GM19395 (cell line): ENCODE results near the gene HOXC13.

Source experiments
- ATAC-seq: cut with Tn5 transposase; IDR thresholded peaks from one replicate; pipeline ENCODE4 v1.9.1; 2021; ENCODE audit warnings: mild to moderate bottlenecking, moderate library complexity; ENCODE audit not compliant: unreplicated experiment

Gene HOXC13

DNA sequence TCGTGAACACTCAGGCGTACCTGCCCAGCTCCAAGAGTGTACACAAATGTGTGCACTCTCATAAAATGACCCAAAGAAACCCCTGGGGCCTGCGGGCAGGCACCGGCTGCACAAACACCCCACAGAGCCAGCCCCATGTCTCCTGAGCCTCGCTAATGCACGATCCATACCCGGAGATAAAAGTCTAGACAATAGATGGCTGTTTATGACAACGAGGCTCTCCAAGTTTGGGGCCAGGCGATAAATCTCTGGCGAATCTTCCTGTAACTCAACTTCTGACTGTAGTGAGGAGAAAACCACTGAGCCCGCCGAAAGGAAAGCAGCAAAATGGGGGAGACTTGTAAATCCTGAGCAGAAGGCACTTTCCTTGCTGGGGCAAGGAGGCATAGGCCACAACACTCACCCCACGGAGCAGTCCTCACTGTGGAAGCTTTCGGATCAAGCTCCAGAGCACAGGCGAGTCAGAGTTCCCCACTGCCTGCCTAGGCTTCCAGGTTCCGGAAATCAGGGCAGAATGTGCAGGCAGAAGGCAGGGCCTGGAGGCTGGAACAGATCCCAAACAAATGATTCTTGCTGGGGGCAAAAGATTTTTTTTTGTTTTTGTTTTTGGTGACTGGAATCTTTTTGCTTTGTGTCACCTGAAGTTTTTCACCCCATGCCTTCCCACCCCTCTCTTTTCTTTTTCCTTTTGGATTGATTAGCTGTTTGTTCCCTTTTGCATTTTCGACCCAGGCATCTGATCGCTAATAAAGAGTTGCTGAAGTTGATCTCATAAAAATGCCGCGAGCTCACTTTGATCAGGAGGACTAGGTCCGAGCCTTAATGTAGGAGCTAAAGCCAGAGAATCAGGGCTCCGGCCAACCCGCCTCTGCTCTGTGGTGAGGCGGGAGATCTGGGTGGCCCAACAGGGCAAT, 29.8 kb downstream of the HOXC13 start:
- no peak for ATAC-seq

DNA sequence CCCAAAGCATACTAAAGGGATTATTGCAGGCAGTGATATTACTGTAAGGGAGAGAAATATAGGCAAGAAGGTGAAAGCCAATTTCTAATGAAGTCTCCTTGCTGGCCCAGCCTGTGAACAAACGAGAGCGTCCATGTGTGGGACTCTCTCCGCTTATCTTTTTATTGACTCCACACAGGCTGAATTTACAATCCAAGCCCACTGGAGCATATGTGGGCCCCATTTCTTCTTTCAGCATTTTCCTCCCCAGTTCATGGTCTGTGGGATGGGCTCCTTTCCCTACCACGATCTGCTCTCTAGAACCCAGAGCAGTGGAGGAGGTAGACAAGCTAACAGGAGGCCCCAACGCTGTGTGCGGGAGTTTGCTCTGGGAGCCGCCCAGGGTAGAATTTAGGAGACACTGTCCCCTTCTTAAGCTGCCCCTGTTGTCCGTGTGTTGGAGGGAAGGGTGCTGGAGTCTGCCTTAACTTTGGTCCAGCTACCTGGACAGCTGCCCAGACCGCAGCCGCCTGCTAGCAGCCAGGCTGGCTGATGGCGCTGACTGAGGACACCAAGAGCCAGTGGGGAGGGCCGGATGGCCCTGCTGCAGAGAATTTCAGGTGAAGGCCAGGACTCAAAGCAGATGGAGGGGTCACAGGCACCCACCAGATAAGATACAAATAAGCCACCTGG, 31.1 kb downstream of the HOXC13 start:
- no peak for ATAC-seq

DNA sequence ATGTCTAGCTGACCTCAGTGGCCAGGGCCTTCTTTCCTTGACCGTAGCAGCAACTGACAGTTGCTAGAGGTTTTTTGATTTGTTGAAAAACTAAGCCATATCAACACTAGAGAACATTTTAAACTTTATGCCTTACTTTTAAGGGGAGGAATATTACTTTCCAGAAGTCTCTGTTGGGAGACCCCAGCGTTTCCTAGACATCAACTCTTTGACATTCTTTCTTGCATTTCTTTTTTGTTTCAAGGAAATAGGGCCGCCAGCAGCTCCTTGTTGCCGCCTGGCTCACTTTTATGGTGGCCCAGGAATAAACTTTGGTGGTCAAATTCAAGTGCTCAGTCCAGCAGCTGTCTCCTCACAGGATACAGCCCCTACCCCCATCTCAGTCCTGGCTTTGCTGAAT, 31.8 kb downstream of the HOXC13 start:
- no peak for ATAC-seq

DNA sequence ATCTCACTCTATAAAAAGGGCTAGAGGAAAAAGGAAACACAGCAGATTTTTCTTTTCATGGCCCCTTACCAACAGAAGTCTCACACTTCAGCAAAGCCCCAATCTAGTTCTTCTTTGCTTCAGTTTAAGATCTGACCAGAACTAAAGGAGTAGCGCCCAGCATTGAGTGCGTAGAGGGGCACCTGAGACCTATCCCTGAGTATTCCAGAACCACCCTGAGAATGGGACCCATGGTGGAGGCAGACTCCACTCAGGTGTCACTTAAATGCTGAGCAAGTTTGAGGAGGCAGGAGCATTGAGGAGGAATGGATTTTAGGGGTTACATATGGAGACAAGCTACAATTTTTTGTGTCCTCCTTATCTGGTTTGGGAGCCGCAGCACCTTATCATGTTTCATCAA, 32.5 kb downstream of the HOXC13 start:
- no peak for ATAC-seq

DNA sequence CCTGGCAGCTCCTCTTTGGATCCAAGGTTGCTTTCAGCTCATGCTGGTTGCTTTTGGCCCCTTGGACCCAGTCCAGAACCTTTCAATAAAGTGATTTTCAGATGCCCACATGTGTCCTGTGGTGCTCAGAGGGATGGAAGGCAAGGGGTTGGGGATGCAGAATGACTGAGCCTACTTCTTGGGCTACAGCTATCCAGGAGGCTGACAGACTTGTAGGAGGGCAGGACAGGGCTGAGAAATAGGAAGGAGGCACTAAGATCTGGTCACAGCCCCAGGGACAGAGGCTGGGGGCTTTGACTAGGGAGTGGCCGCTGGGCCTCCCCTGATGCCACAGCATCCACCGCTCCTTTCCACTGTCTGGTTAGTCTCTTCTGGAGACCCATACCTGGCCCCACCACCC, 33.1 kb downstream of the HOXC13 start:
- ATAC-seq, result no peak

DNA sequence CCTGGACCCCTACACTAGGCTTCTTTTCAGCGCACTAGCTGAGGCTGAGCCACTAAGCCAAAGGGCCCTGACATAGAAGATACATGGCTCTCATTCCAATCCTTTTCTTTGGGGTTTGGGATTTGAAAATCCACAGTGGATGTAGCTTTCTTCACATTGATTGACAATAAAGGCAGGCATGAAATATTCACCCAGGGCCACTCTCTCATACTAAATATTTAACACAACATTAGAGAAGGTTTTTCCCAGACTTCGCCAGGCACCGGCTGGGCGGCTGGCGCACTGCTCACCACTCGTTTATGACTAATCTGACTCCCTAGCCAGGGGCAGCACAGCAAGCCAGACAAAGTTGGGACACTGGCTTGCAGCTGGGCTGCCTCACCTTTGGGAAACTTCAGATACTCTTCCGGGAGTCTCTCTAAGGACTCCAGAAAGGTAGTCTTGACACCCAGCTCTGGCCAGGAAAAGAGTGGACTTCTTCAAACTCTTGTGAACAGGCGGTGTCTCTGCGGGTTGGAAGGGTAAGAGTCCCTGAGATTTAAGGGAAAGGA, 33.6 kb downstream of the HOXC13 start:
- no peak for ATAC-seq

DNA sequence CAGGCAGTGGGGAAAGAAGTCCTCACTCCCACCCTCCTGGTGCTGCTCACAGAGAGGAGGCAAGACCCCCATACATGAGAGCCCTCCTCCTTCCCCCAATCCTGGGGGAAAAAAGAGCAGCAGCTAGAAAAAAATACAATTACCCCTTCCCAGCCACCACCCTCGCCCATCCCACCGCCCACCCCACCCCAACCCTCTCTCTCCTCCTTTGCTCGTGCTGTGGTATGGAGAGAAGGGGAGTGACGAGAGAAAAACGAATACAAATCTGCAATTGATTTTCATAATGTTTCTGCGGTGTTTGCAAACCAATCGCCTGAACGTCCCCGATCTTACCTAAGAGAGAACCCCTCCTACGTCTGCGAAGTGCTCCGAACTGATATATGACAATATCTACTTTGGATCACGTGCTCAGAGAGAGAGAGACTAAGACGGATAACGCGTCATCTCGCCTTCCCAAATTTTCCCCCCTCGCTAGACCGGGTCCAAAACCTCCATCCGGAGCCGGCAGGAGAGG, 34.1 kb downstream of the HOXC13 start, which contains the start of gene HOXC11:
HOXC11 (plus strand) TSS at position 405 of the 514 bp plus-strand sequence. CDS start 116 bp downstream, outside the sequence.
- ATAC-seq, result no peak

DNA sequence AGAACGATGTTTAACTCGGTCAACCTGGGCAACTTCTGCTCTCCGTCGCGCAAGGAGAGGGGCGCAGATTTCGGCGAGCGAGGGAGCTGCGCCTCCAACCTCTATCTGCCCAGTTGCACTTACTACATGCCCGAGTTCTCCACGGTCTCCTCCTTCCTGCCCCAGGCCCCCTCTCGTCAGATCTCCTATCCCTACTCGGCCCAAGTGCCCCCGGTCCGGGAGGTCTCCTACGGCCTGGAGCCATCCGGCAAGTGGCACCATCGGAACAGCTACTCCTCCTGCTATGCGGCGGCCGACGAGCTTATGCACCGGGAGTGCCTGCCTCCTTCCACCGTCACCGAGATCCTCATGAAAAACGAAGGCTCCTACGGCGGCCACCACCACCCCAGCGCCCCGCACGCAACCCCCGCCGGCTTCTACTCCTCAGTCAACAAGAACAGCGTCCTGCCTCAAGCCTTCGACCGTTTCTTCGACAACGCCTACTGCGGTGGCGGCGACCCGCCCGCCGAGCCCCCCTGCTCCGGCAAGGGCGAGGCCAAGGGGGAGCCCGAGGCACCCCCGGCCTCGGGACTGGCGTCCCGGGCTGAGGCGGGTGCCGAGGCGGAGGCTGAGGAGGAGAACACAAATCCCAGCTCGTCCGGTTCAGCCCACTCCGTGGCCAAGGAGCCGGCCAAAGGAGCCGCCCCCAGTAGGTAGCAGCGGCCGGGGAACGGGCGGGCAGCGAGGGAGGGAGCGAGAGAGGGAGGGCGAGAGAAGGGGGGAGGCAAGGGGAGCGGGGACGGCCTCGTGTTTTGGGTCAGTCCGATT, 34.8 kb downstream of the HOXC13 start:
- no peak for ATAC-seq

DNA sequence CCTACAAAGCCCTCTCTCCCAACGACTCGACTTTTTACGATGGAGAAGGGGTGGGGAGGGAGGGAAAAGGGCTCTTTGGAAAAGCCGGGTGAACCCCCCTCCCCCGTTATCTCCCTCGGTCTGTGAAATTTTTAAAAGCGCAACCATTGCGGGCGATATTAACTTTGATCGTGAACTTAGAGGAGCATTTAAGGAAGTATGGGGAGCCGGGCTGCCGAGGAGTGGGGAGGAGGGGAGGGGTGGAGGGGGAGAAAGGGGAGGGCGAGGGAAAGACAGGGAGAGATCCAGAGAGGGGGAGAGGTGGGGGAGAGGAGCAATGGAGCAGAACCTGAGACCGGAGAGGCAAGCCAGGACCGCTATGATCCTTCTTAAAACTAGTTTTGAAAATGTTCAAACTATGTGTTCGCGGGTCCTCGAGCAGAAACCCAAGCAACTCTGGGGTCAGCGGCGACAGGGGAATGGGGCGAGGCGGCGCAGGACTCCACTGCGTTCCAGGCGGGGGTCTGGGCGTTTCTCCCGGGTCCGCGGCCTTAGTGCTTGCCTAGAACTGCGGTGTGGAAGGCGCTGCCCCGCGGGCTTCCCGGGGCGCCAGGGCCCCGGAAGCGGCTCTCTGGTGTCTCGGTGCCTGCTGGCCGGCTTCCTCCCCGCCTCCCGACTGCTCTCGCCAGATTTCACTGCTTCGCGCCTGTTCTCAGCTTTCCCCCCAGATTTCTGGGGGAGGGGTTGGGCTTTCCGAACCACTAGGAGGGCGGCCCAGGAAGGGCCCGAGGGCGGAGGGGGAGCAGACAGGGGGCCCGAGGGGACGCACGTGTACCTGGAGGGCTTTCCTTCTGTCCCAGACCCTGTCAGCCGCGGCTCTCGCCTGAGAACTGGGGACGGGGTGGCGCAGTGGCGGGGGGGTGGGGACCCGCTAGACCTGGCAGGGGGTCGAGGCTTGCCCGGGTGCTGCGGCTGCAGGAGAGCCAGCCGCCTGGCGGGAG, 35.7 kb downstream of the HOXC13 start, which contains the start of gene HOTAIR:
HOTAIR (minus strand) TSS at position 871 of the 980 bp plus-strand sequence.
- no peak for ATAC-seq

DNA sequence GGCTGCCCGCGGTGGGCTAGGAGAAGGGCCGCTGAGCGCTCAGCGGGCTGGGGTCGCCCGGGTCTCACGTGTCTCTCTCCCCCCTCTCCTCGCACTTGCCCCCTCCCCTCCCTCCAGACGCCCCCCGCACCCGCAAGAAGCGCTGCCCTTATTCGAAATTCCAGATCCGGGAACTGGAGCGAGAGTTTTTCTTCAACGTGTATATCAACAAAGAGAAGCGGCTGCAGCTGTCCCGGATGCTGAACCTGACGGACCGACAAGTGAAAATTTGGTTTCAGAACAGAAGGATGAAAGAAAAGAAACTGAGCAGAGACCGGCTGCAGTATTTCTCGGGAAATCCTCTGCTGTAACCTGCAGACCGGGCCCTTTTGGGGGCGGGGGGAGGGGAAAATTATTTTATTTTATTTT, 36.4 kb downstream of the HOXC13 start:
- no peak for ATAC-seq

DNA sequence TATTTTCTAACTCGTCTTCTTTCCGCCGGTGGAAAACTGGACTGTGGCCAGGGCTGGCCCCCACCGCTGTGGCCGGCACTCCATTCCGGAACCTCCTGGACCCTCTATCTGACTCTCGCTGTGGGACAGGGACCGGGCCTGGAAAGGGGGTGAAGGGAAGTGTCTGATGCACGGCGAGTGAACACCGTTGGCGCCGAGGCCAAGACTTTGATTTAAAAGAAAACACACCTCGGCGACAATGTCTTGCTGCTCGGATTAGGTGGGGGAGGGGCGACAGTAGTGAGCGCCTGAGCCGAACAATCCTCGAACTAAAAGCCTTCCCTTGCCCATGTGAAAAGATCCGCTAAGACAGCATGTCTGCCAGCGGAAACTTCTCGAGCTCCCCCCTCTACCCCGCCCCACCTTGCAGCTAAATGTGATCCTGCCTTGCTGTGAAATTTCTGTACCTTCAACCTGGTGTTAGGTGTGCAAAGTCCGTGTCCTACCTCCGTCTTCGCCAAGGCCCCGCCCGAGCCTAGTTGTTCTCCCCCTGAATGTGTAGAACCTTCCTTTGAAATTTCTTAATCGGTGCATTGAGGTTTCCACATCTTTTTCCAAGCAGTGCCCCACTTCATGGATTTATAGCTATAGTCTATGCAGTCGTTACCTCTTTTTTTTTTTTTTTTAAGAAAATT, 37.0 kb downstream of the HOXC13 start:
- no peak for ATAC-seq

DNA sequence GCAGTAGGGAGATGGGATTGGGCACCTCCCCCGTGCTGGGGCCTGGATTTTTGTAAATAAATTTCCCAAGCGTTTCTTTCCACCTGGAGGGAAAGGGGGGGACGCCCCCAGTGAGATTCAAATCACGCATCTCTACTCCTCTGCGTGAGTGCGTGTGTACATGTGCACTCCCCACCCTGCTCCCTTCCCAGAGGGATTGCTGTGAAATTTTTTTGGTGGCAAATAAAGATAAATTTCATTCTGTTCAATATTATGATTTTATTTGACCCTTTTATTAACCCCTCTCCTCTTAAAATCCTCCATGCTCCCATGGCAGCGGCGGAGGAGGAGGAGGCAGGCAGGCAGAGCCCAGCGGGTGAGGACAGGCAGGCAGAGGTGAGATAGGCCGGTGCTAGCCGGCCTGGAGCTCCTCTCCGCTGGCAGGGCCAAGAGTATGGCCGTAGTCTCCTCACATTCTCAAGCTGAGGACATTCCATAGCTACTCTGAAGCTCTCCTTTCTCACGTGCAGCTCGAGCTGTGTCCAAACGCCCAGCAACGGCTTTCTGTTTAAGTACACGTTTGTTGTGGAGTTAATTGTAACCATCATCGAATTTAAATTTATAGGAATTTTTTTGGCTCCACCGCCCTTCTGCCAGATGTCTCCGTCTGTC, 37.7 kb downstream of the HOXC13 start:
- ATAC-seq, result no peak

DNA sequence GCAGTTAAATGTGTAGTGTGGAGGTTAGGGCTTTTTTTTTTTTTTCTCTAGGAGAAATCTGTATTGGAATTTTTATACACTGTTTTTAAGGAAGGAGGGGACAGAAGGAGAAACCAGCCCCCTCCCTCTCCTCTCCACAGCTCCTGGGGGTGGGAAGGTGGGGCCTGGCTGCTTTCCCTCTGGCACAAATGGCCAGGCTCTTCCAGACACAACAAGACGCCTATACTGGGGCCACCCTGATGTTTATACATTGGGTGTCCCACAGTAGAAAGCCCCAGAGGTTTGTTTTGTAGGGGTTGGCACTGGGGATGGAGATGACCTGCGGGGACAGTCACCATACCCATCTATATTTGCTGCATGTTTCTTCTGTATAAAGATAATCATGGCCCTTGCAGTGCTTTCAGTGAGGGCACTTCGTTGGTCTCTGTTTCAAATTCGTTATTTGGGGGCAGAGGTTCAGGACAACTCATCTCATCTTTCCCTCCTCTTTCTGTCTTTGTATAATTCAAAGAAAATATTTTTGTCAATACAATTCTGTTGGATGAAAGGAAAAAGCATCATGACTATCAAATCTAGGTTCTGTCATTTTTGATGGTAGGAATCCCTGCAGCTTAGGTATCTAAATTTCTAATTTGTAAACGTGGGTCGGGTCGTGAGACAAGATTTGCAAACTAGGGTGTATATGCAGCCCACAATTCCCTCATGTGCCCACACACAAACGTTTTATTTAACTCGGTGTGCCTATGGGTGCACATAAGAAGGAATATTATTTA, 38.4 kb downstream of the HOXC13 start:
- ATAC-seq, result no peak

DNA sequence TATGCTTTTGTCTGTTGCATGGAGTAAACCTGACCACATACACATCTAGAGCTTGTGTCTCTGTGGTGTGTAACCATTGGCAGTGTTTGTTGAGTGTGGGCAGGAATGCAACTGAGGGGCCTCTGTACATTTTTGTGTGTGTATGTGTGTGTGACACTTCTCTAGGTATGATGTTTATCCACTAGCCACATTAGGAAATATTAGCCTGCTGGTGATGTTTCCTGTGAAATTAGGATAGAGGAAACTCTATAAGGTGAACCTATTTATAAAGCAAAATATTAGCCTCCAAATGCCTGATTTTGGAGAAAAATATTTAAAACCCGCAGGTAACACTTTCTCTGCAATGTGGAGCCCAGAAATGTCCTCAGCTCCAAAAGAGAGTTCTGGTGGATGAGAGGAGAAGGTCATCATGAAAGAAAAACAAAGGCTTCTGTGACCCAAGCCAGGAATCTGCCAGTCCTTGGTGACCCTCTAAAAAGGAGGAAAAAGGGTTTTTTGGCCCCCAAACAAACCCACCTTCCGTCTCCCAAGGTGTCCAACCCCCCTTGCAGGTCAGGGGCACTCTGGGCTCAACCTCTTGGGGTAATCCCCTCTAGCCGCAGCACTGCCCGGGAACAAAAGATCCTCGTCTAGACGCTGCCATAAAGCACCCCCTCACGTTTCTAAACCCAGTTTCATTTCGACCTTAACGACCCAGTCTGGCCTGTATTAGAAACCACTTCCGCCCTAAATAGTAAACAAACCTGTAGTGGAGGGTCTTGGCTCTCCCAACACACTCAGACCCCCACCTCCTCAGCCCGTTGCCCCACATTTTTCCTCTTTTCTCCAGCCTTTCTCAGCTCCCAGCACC, 39.2 kb downstream of the HOXC13 start:
- no peak for ATAC-seq

DNA sequence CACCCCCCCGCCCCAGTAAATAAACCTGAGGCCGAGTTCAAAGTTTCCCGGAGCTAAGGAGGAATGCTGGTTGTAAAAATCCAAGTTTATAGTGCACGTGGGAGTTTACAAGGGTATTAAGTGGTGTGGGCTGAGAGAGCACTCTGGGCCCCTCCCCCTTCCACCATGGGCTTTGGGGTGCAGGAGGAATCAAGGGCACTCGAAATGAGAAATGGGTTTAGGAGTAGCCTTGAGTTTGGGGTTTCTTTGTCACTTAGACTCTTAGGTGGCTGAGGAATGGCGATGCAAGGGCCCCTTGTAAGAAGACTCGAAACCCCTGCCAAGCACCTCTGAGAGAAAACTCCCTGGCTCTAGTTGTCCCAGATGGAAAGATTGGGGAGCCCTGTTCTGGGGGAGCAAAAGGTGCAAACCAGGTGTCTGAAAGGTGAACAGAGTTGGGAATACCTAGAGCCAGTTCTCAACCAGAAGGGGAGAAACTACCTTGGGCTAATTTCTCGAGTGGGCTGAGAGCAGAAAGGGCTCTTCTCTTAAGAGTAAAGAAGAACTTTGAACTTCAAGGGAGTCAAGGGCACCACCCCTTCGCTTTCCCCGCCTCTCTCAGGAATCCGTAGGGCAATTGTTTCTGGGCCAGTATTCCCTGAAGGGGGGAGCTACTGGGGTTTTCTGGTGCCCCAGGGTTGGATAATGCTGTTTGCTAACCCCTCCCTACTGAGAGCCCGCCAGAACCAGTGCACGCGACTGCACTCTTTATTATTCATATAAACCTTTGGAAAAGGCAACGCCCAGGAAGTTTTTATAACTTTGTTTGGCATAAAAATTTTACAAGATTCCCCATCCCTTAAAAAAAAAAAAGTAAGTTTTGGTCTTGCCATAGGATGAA, 40.1 kb downstream of the HOXC13 start:
- ATAC-seq, result no peak
